Stomach smooth muscle (tissue), 2 donors: Measurements from ENCODE around the gene GTF2I.
A peak's percentile ranks its signal among the peaks of the same experiment; 100 is the strongest.
"Not testable (repeated sequence)": the region's sequence is repeated elsewhere in the genome, so short reads cannot be mapped to it uniquely, and the experiment has no call there.

Source experiments
- H3K27ac ChIP-seq: one replicate; pipeline ENCODE4 v1.7.0; 2013; ENCODE audit warnings: mild to moderate bottlenecking, low read length, inconsistent platforms
- H3K27me3 ChIP-seq, 2 donors: one replicate each; pipeline ENCODE4 v1.7.0; 2013; ENCODE audit warnings: low read length in 2 of 2; ENCODE audit not compliant: insufficient read depth in 2 of 2, control insufficient read depth in 1 of 2
- H3K36me3 ChIP-seq, 2 donors: one replicate each; pipeline ENCODE4 v1.7.0; 2013; ENCODE audit warnings: low read length in 2 of 2; ENCODE audit not compliant: control insufficient read depth in 2 of 2, insufficient read depth in 2 of 2
- H3K4me1 ChIP-seq: one replicate; pipeline ENCODE4 v1.7.0; 2013; ENCODE audit warnings: low read length; ENCODE audit not compliant: control insufficient read depth, insufficient read depth
- H3K4me3 ChIP-seq, 2 donors: one replicate each; pipeline ENCODE4 v1.7.0; 2013; ENCODE audit warnings: low read length in 2 of 2
- H3K9ac ChIP-seq, 2 donors: one replicate each; pipeline ENCODE4 v1.7.0; 2013; ENCODE audit warnings: low read length in 2 of 2, mild to moderate bottlenecking in 1 of 2
- H3K9me3 ChIP-seq, 2 donors: one replicate each; pipeline ENCODE4 v1.7.0; 2013; ENCODE audit warnings: low read length in 2 of 2; ENCODE audit not compliant: control insufficient read depth in 2 of 2
- donor health status: healthy.
- donor health status: Pancreatic carcinoma.

GTF2I gene

GRCh38 chr7:74781746-74782145 lies 124.2 kb downstream of the GTF2I start:
- not testable (repeated sequence) for H3K9ac ChIP-seq, H3K4me1 ChIP-seq, H3K27ac ChIP-seq, H3K4me3 ChIP-seq, H3K9me3 ChIP-seq, H3K27me3 ChIP-seq, H3K36me3 ChIP-seq

- not testable (repeated sequence) for H3K9me3 ChIP-seq, H3K4me1 ChIP-seq, H3K4me3 ChIP-seq, H3K36me3 ChIP-seq, H3K27ac ChIP-seq, H3K9ac ChIP-seq, H3K27me3 ChIP-seq
Measured at GRCh38 chr7:74783595-74783994, 126.1 kb downstream of the GTF2I start.

- H3K4me3 ChIP-seq: peak overlapping the region in 1 of 2 donors; percentile 22
- not testable (repeated sequence) for H3K27ac ChIP-seq
Measured at GRCh38 chr7:74788369-74789150, 131.0 kb downstream of the GTF2I start.

GRCh38 chr7:74789200-74789736 lies 131.8 kb downstream of the GTF2I start:
- not testable (repeated sequence) for H3K27me3 ChIP-seq, H3K4me1 ChIP-seq

More at GRCh38 chr7:74788369-74789150, 131.0 kb downstream of the GTF2I start:
- H3K9ac ChIP-seq, H3K36me3 ChIP-seq, H3K9me3 ChIP-seq, H3K4me1 ChIP-seq, H3K27me3 ChIP-seq: not testable (repeated sequence)

GRCh38 chr7:74797848-74798622 lies 140.5 kb downstream of the GTF2I start:
- H3K4me3 ChIP-seq, H3K27me3 ChIP-seq, H3K9me3 ChIP-seq, H3K27ac ChIP-seq, H3K36me3 ChIP-seq, H3K9ac ChIP-seq, H3K4me1 ChIP-seq: not testable (repeated sequence)

More at GRCh38 chr7:74789200-74789736, 131.8 kb downstream of the GTF2I start:
- not testable (repeated sequence) for H3K27ac ChIP-seq, H3K9ac ChIP-seq, H3K9me3 ChIP-seq, H3K4me3 ChIP-seq, H3K36me3 ChIP-seq

- not testable (repeated sequence) for H3K4me1 ChIP-seq, H3K27ac ChIP-seq, H3K9me3 ChIP-seq, H3K4me3 ChIP-seq, H3K9ac ChIP-seq, H3K36me3 ChIP-seq, H3K27me3 ChIP-seq
Measured at GRCh38 chr7:74798644-74799043, 141.1 kb downstream of the GTF2I start.
